ENCODE results near the gene ETNPPL. TPM values are rescaled to one million over a fixed set of nuclear protein-coding genes. Genes with fewer than 3 reads are reported as not detected.

The ETNPPL gene
- total RNA-seq, 4 donors from 2014 or later: not detected

DNA sequence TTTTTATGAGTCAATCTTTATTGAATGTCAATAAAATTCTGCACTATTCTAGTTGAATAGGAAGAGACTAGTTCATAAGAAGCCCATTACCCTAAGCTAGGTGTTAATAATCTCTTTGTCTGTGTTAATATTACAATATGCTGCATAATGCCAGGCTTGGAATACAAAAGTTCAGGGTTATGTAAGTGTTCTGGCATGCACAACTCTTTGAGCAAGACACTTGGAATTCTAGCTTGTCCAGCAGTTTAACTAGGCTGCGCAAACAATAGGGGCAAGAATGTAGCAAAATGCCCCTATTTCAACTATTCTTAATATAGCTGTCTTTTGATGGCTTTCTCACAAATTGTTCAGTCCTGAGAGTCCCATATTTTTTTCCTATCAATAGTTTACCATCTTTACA, 31.3 kb upstream of the ETNPPL start:
- no peak for TF ChIP-seq CTCF (IDR thresholded peaks at IDR 0.05; ENCODE audit: low read depth)

GRCh38 chr4:108793415-108793814, 30.6 kb upstream of the ETNPPL start:
- no peak for TF ChIP-seq CTCF (IDR thresholded peaks at IDR 0.05; ENCODE audit: low read depth)

- TF ChIP-seq CTCF (IDR thresholded peaks at IDR 0.05; ENCODE audit: low read depth): no peak
Observed at GRCh38 chr4:108788731-108789130, 25.9 kb upstream of the ETNPPL start.

GRCh38 chr4:108787724-108788123, 24.9 kb upstream of the ETNPPL start:
- TF ChIP-seq CTCF (IDR thresholded peaks at IDR 0.05; ENCODE audit: low read depth): no peak

DNA sequence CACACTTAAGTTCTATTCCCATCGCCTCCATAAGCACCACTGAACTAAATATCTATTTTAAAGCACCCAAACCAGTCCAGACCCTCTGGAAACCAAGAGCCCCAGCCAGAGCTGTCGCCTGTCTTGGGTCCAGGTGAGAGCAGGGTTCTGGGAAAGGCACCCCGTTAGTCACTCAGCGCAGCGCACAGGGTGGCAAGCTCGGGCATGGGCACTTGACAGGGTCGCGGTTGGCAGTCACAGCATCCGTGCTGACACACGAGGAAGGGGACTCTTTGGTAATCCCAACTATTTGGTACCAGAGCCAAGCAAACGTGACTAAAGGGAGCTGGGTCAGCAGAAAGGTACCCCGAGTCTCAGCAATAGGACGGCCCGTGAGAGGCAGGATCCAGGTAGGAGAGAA, 24.3 kb upstream of the ETNPPL start:
- TF ChIP-seq CTCF (IDR thresholded peaks at IDR 0.05; ENCODE audit: low read depth): no peak

- no peak for TF ChIP-seq CTCF (IDR thresholded peaks at IDR 0.05; ENCODE audit: low read depth)
Observed at GRCh38 chr4:108786351-108786750, 23.5 kb upstream of the ETNPPL start.

DNA sequence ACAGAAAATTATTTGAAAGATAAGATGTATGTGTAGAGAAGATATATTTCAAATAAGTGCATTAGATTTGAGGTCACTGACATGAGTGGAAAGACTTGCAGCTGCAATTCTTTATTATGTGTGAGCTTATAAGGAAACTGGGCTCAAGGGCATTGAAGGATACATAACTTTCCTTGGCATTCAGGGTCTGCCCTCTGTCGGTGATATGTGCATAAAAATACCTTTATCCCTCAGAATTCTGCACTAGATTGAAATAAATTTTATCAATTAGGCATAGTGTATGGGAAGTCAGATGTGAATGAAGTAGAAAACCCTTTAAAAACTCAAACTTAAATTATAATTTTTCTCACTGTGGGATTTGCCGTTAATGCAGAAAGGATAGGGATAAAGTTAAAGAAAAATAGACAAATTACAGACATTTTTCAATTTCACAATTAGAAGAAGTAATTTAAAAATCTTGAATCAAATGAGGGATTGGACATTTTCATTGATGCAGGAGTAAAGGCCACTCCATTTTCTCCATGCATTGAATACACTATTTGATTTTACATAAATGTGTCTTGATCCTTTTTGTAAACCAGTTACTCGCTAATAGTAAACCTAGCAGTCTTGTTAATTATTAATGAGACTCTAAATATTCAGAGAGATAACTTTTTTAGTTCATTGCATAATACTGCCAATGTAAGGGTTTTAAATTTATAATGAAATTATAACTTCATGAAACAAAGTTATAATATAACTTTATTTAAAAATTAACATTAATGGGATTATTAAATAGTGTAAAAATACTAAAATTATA, 21.0 kb upstream of the ETNPPL start:
- TF ChIP-seq CTCF (IDR thresholded peaks at IDR 0.05; ENCODE audit: low read depth): no peak
